Hematopoietic multipotent progenitor cell treated with erythropoietin and hydrocortisone succinate and interleukin-3 and kit ligand, for 17 days (in vitro differentiated cells): Measurements from ENCODE around the gene DYNLRB2.

Experiments
- DNase-seq: peaks from one replicate; pipeline ENCODE4 v3.0.0-alpha.2; 2015; ENCODE audit warnings: low spot score

DYNLRB2 gene

GRCh38 chr16:80599466-80599865, 58.7 kb downstream of the DYNLRB2 start:
- DNase-seq: no peak
